Epithelial cell of esophagus (primary cell): Measurements from ENCODE around the gene MATN4.
A peak's percentile ranks its signal among the peaks of the same experiment; 100 is the strongest.

ENCODE experiments used
- DNase-seq: peaks from one replicate; pipeline ENCODE4 v3.0.0; 2010; ENCODE audit warnings: low read depth
- H3K4me3 ChIP-seq: 2 replicates; pipeline ENCODE4 v1.5.1; 2011; ENCODE audit warnings: mild to moderate bottlenecking, low read length, control low read depth
- CTCF ChIP-seq: IDR thresholded peaks from 2 replicates; pipeline ENCODE4 v1.5.1; 2011; ENCODE audit warnings: low read depth, mild to moderate bottlenecking, low read length, control low read depth, inconsistent platforms; ENCODE audit not compliant: insufficient read depth; ENCODE audit errors: missing control alignments

The MATN4 gene

GRCh38 chr20:45347936-45348778 lies 40.1 kb upstream of the MATN4 start, which contains the start of gene SDC4:
TSS of gene SDC4 (minus strand) at chr20:45348424. CDS start at chr20:45348384, 40 bp downstream.
- no peak for TF ChIP-seq CTCF
- DNase-seq, result peak; percentile 78
- H3K4me3 ChIP-seq, result peak within 1 kb of the TSS; percentile 63

GRCh38 chr20:45347297-45347935 lies 39.3 kb upstream of the MATN4 start:
- H3K4me3 ChIP-seq, result peak overlapping the region; percentile 63
- TF ChIP-seq CTCF, result no peak
- no peak for DNase-seq

GRCh38 chr20:45346851-45347250 lies 38.8 kb upstream of the MATN4 start:
- no peak for DNase-seq
- no peak for TF ChIP-seq CTCF
- peak overlapping the region; percentile 63 for H3K4me3 ChIP-seq

- no peak for DNase-seq
- H3K4me3 ChIP-seq, result peak overlapping the region; percentile 63
- TF ChIP-seq CTCF, result no peak
These were observed 38.2 kb upstream of the MATN4 start for GRCh38 chr20:45346291-45346718.

GRCh38 chr20:45345104-45345936 lies 37.2 kb upstream of the MATN4 start:
- H3K4me3 ChIP-seq, result peak overlapping the region; percentile 63
- peak; percentile 81 for DNase-seq
- no peak for TF ChIP-seq CTCF

GRCh38 chr20:45344168-45344860 lies 36.2 kb upstream of the MATN4 start:
- DNase-seq, result peak; percentile 94
- H3K4me3 ChIP-seq, result peak overlapping the region; percentile 63
- no peak for TF ChIP-seq CTCF
